H1 (cell line): ENCODE results near the gene EXOSC5. TPM values are rescaled to one million over a fixed set of nuclear protein-coding genes. Genes with fewer than 3 reads are reported as not detected.

Source experiments
- BRCA1 ChIP-seq: IDR thresholded peaks from 2 replicates; pipeline ENCODE4 v1.6.1; 2012; ENCODE audit warnings: low read depth, low read length, improper control_type of control experiment
- HDAC2 ChIP-seq, 2 experiments: fragments of 300-600 bp in 1 of 2; sonication (generic) in 1 of 2; IDR thresholded peaks; 2 replicates each; pipeline ENCODE4 v1.6.1; 2011 to 2012; ENCODE audit warnings: low read depth in 2 of 2, low read length in 2 of 2, mild to moderate bottlenecking in 2 of 2, moderate library complexity in 2 of 2, borderline replicate concordance in 1 of 2, inconsistent platforms in 1 of 2
- JUND ChIP-seq: IDR thresholded peaks from 2 replicates; pipeline ENCODE4 v1.6.1; 2011; ENCODE audit warnings: mild to moderate bottlenecking, improper control_type of control experiment, low read length
- NANOG ChIP-seq: IDR thresholded peaks from 2 replicates; pipeline ENCODE4 v1.6.1; 2011; ENCODE audit warnings: low read length, low read depth, mild to moderate bottlenecking, inconsistent platforms; ENCODE audit not compliant: insufficient read depth, poor library complexity, severe bottlenecking
- POU5F1 ChIP-seq: IDR thresholded peaks from 2 replicates; pipeline ENCODE4 v1.6.1; 2011; ENCODE audit warnings: low read depth, mild to moderate bottlenecking, low read length, moderate library complexity
- SP1 ChIP-seq: IDR thresholded peaks from 2 replicates; pipeline ENCODE4 v1.6.1; 2011; ENCODE audit warnings: low read depth, low read length
- TBP ChIP-seq: IDR thresholded peaks from 2 replicates; pipeline ENCODE4 v1.6.1; 2011; ENCODE audit warnings: low read depth, low read length, improper control_type of control experiment
- polyA plus RNA-seq, 7 experiments: library from polyadenylated mRNA; depleted of rRNA in 3 of 7; stranded (reverse) in 5 of 7; unstranded in 2 of 7; fragments of >200 nt in 5 of 7; fragments of 200-250 nt in 2 of 7; gene quantifications; 1 replicate in 5 of 7; 2 replicates in 1 of 7; 4 replicates in 1 of 7; pipeline versions ENCODE4 v1.2.1 to v1.2.3, GENCODE V29; 2011 to 2013; ENCODE audit warnings: missing spikeins in 2 of 7, mixed read lengths in 2 of 7
- total RNA-seq: library from RNA; stranded (reverse); fragmentation: NEBNext Ultra II Directional; extraction: Animal tissue kit (Norgen Biotek cat#: 25700); gene quantifications from 2 replicates; pipeline ENCODE4 v1.2.1, GENCODE V29; 2021
- TF ChIP-seq, protein P1 (sequence below): fragments of 300-600 bp; sonication (generic); IDR thresholded peaks from 2 replicates; pipeline ENCODE4 v1.7.1; 2012; ENCODE audit warnings: low read length, moderate library complexity, mild to moderate bottlenecking, inconsistent platforms; ENCODE audit not compliant: insufficient replicate concordance

Gene EXOSC5
- total and polyA plus RNA-seq, 2 of the 8 experiments (the other 6 are each of a cell fraction or from before 2014, with no cell fraction given): 56.2 to 92.8 TPM

DNA sequence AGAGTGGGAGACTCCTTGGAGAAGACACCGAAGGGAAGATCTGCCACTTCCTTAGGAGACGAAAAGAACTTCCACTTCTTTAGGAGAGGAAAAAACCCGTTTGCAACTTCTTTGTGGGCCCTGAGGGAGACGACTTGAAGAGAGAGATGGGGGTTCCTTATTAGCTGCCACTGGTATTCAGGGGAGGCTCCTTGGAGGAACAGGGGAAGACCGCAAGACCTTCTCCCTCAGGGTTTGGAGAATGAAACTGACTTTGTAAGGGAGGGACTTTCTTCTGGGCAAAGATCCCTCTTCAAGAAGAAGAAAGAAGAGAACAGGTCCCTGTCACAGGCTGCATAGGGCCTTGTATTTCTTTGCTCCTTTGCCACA is 875 bp upstream of the EXOSC5 start (continued):
- TF ChIP-seq, protein P1, sequence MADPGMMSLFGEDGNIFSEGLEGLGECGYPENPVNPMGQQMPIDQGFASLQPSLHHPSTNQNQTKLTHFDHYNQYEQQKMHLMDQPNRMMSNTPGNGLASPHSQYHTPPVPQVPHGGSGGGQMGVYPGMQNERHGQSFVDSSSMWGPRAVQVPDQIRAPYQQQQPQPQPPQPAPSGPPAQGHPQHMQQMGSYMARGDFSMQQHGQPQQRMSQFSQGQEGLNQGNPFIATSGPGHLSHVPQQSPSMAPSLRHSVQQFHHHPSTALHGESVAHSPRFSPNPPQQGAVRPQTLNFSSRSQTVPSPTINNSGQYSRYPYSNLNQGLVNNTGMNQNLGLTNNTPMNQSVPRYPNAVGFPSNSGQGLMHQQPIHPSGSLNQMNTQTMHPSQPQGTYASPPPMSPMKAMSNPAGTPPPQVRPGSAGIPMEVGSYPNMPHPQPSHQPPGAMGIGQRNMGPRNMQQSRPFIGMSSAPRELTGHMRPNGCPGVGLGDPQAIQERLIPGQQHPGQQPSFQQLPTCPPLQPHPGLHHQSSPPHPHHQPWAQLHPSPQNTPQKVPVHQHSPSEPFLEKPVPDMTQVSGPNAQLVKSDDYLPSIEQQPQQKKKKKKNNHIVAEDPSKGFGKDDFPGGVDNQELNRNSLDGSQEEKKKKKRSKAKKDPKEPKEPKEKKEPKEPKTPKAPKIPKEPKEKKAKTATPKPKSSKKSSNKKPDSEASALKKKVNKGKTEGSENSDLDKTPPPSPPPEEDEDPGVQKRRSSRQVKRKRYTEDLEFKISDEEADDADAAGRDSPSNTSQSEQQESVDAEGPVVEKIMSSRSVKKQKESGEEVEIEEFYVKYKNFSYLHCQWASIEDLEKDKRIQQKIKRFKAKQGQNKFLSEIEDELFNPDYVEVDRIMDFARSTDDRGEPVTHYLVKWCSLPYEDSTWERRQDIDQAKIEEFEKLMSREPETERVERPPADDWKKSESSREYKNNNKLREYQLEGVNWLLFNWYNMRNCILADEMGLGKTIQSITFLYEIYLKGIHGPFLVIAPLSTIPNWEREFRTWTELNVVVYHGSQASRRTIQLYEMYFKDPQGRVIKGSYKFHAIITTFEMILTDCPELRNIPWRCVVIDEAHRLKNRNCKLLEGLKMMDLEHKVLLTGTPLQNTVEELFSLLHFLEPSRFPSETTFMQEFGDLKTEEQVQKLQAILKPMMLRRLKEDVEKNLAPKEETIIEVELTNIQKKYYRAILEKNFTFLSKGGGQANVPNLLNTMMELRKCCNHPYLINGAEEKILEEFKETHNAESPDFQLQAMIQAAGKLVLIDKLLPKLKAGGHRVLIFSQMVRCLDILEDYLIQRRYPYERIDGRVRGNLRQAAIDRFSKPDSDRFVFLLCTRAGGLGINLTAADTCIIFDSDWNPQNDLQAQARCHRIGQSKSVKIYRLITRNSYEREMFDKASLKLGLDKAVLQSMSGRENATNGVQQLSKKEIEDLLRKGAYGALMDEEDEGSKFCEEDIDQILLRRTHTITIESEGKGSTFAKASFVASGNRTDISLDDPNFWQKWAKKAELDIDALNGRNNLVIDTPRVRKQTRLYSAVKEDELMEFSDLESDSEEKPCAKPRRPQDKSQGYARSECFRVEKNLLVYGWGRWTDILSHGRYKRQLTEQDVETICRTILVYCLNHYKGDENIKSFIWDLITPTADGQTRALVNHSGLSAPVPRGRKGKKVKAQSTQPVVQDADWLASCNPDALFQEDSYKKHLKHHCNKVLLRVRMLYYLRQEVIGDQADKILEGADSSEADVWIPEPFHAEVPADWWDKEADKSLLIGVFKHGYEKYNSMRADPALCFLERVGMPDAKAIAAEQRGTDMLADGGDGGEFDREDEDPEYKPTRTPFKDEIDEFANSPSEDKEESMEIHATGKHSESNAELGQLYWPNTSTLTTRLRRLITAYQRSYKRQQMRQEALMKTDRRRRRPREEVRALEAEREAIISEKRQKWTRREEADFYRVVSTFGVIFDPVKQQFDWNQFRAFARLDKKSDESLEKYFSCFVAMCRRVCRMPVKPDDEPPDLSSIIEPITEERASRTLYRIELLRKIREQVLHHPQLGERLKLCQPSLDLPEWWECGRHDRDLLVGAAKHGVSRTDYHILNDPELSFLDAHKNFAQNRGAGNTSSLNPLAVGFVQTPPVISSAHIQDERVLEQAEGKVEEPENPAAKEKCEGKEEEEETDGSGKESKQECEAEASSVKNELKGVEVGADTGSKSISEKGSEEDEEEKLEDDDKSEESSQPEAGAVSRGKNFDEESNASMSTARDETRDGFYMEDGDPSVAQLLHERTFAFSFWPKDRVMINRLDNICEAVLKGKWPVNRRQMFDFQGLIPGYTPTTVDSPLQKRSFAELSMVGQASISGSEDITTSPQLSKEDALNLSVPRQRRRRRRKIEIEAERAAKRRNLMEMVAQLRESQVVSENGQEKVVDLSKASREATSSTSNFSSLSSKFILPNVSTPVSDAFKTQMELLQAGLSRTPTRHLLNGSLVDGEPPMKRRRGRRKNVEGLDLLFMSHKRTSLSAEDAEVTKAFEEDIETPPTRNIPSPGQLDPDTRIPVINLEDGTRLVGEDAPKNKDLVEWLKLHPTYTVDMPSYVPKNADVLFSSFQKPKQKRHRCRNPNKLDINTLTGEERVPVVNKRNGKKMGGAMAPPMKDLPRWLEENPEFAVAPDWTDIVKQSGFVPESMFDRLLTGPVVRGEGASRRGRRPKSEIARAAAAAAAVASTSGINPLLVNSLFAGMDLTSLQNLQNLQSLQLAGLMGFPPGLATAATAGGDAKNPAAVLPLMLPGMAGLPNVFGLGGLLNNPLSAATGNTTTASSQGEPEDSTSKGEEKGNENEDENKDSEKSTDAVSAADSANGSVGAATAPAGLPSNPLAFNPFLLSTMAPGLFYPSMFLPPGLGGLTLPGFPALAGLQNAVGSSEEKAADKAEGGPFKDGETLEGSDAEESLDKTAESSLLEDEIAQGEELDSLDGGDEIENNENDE: no peak
- no peak for TF ChIP-seq NANOG
- TF ChIP-seq JUND: no peak
- no peak for TF ChIP-seq HDAC2 (IDR thresholded peaks at IDR 0.05; ENCODE audit: borderline replicate concordance in 1 of 2, low read depth in 2 of 2, low read length in 2 of 2)
- no peak for TF ChIP-seq TBP
- TF ChIP-seq SP1: no peak
- no peak for TF ChIP-seq POU5F1
- no peak for TF ChIP-seq BRCA1
- TF ChIP-seq, all 59 proteins: peak for 0
